ENCODE data around the gene GALT. TPM values are rescaled to one million over a fixed set of nuclear protein-coding genes. Genes with fewer than 3 reads are reported as not detected.

The GALT gene
- total RNA-seq, 1 donor from 2014 or later: 32.1 TPM

GRCh38 chr9:34662526-34663302 lies 16.2 kb downstream of the GALT start, which contains the start of gene CCL27:
TSS of gene CCL27 (minus strand) at chr9:34662657. CDS start at chr9:34662633, 24 bp downstream.
- H3K9me3 Mint-ChIP-seq: no peaks in the 10 kb centered on the region
- H4K20me1 ChIP-seq (ENCODE audit: low read depth): peaks cover 14% of the 10 kb centered on the region
- no peak within 1 kb of the TSS for H3K27ac ChIP-seq
- H3K4me1 Mint-ChIP-seq: peaks cover 10% of the 10 kb centered on the region
- peaks cover 16% of the 10 kb centered on the region for H3F3A ChIP-seq (ENCODE audit: low read depth)
- no peak within 1 kb of the TSS for H3K4me2 ChIP-seq
- no peak within 1 kb of the TSS for H3K27ac Mint-ChIP-seq
- no peaks in the 10 kb centered on the region for H3K9me3 ChIP-seq (ENCODE audit: low read depth)
- H3K4me3 Mint-ChIP-seq: no peak within 1 kb of the TSS
- peaks cover 4% of the 10 kb centered on the region for H3K4me1 ChIP-seq
- H3K36me3 ChIP-seq: no peaks in the 10 kb centered on the region
- peaks cover 5% of the 10 kb centered on the region for H3K36me3 Mint-ChIP-seq
- H3K4me3 ChIP-seq: no peak within 1 kb of the TSS
- no peak for TF ChIP-seq EZH2 (IDR thresholded peaks at IDR 0.05)
- TF ChIP-seq EZH2phosphoT487 (IDR thresholded peaks at IDR 0.05): no peak
- TF ChIP-seq CTCF (IDR thresholded peaks at IDR 0.05): no peak
- peaks cover 17% of the 10 kb centered on the region for H3K79me2 ChIP-seq (ENCODE audit: low read depth)
- H3K27me3 Mint-ChIP-seq (ENCODE audit: insufficient read depth, low read depth): peaks cover 8% of the 10 kb centered on the region
- no peak within 1 kb of the TSS for H3K9ac ChIP-seq
- no peaks in the 10 kb centered on the region for H3K27me3 ChIP-seq
- no peak within 1 kb of the TSS for H2AFZ ChIP-seq (replicated peaks)
- DNase-seq (ENCODE audit: low spot score): no peak

GRCh38 chr9:34663303-34663605 lies 16.8 kb downstream of the GALT start:
- Histone ChIP-seq H3K4me3 (no peak overlapping the region), H3F3A (ENCODE audit: low read depth) (peaks cover 16% of the 10 kb centered on the region)
- no peak for DNase-seq (ENCODE audit: low spot score)

DNA sequence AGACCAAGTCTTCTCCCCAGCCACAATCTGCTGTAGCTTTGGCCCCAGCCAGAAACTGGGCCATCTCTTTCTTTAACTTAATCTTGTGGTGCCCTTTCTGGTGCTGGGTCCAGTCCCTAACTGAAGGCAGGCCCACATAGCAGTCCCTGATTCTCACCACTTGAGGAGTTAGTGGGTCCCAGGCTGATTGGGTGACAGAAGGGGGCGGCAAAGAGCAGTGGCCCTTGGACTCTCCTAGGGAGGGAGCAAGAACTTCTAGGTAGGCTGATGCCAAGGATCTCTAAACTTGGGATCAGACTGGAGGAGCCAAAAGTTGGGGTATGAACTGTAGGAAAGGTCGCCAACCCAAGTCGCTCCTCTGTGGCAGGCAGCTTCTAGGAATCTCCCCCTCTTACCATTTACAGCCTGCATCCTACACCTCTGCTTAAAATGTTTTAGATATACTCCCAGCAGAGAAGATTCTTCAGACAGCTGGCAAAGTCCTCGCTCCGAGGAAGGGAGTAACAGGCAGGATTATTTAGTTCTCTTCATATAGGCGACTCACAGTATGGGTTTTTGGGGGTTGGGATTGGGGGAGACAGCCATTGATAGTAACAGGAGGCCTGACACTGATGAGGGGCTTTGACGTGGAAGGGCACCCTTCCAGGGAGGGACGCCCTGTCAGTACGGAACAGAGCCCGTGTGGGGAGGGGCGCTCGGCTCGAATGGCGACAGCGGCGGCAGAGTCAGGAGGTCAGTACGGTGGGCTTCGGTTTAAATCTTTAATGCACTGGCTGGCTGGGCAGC lies 18.0 kb downstream of the GALT start:
- Mint-ChIP-seq H3K4me1 (peaks cover 10% of the 10 kb centered on the region), H3K36me3 (peaks cover 15% of the 10 kb centered on the region), H3K9me3 (peaks cover 4% of the 10 kb centered on the region), H3K27me3 (ENCODE audit: insufficient read depth, low read depth) (peaks cover 8% of the 10 kb centered on the region), H3K4me3 (peak overlapping the region; percentile 93), H3K27ac (peak overlapping the region; percentile 93)
- peaks cover 4% of the 10 kb centered on the region for H3K4me1 ChIP-seq
- TF ChIP-seq EZH2 (IDR thresholded peaks at IDR 0.05) (peak; percentile 10), CTCF (IDR thresholded peaks at IDR 0.05) (peak; percentile 92), EZH2phosphoT487 (IDR thresholded peaks at IDR 0.05) (no peak)
- H3K4me3 ChIP-seq: peak overlapping the region; percentile 67
- no peaks in the 10 kb centered on the region for H3K27me3 ChIP-seq
- DNase-seq (ENCODE audit: low spot score): peak; percentile 86
- peaks cover 14% of the 10 kb centered on the region for H4K20me1 ChIP-seq (ENCODE audit: low read depth)
- peaks cover 17% of the 10 kb centered on the region for H3K79me2 ChIP-seq (ENCODE audit: low read depth)
- H3K9ac ChIP-seq: no peak overlapping the region
- H2AFZ ChIP-seq (replicated peaks): peak overlapping the region; percentile 77
- no peaks in the 10 kb centered on the region for H3K36me3 ChIP-seq
- peaks cover 16% of the 10 kb centered on the region for H3F3A ChIP-seq (ENCODE audit: low read depth)
- H3K4me2 ChIP-seq: peak overlapping the region; percentile 89
- no peak overlapping the region for H3K27ac ChIP-seq
- H3K9me3 ChIP-seq (ENCODE audit: low read depth): no peaks in the 10 kb centered on the region

More at GRCh38 chr9:34663303-34663605, 16.8 kb downstream of the GALT start:
- Histone ChIP-seq H3K27me3 (no peaks in the 10 kb centered on the region), H3K4me2 (no peak overlapping the region), H3K79me2 (ENCODE audit: low read depth) (peaks cover 17% of the 10 kb centered on the region), H3K27ac (no peak overlapping the region), H3K4me1 (peaks cover 4% of the 10 kb centered on the region), H3K9ac (no peak overlapping the region), H3K36me3 (no peaks in the 10 kb centered on the region), H4K20me1 (ENCODE audit: low read depth) (peaks cover 14% of the 10 kb centered on the region), H3K9me3 (ENCODE audit: low read depth) (no peaks in the 10 kb centered on the region), H2AFZ (replicated peaks) (no peak overlapping the region)
- Mint-ChIP-seq H3K27me3 (ENCODE audit: insufficient read depth, low read depth) (peaks cover 8% of the 10 kb centered on the region), H3K4me1 (peaks cover 10% of the 10 kb centered on the region), H3K36me3 (peaks cover 5% of the 10 kb centered on the region), H3K4me3 (no peak overlapping the region), H3K27ac (no peak overlapping the region), H3K9me3 (no peaks in the 10 kb centered on the region)
- TF ChIP-seq EZH2 (IDR thresholded peaks at IDR 0.05) (no peak), CTCF (IDR thresholded peaks at IDR 0.05) (no peak)

Measured in neural progenitor cell (in vitro differentiated cells).